ENCODE measurements around the gene PSD4. TPM values are rescaled to one million over a fixed set of nuclear protein-coding genes. Genes with fewer than 3 reads are reported as not detected.
A peak's percentile ranks its signal among the peaks of the same experiment; 100 is the strongest.

The PSD4 gene
- total RNA-seq, 4 donors from 2014 or later, result 48.2 to 193 (median 87.4) TPM

DNA sequence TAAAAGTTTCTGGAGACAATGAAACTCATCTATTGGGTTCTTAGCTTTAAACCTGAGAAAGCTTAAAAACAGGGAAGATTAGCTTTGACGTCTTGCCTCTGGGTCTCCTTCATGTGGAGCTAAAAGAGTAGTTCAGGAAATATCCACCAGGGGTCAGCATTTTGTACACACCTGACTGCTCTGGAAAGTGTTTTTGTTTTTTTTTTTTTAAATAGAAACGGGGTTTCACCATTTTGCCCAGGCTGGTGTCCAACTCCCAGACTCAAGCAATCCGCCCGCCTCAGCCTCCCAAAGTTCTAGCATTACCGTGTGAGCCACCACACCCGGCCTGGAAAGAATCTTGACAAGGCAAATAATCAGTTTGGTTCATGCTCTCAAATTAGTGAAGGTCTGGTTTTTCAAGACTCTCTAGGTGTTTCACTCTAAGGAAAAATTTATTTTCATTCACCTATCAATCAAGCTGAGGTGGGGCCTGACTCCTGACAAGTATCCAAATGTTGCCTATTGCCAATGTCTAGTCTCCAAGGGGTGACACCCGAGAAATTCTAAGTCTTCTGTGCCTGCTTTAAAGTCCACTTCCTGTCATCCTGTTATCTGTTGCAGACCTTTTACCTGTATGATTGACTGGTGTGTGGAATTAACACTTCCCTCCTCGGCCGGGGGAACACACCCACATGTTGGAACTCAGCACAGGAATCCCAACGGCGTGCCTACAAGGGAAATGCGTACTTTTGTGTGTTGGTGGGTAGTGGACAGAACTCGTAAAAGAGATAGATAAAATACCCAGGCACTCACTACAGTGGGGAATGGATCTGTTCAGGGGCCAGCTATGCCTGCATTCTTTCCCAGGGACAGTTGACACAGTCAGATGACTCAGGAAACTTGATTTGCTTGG is 35.1 kb upstream of the PSD4 start:
- H3K27ac ChIP-seq, result peak overlapping the region in 1 of 4 donors; percentile 31
- no peaks in the 10 kb centered on the region for H3K9me3 ChIP-seq
- in situ Hi-C loops (cut with MboI; ENCODE audit: low pct_ligation_motif_present in 1 of 4, low pct_unique_long_range_greater_than_20kb in 1 of 4, low sequenced_read_pairs in 3 of 4), result loop anchor here in 3 of 4 donors (10.0 to 25.0 kb wide), 2 partner anchors 56 to 224 kb away; no protein-coding TSS in a partner anchor
- H3K27me3 ChIP-seq, result no peaks in the 10 kb centered on the region
- TF ChIP-seq, protein P1, sequence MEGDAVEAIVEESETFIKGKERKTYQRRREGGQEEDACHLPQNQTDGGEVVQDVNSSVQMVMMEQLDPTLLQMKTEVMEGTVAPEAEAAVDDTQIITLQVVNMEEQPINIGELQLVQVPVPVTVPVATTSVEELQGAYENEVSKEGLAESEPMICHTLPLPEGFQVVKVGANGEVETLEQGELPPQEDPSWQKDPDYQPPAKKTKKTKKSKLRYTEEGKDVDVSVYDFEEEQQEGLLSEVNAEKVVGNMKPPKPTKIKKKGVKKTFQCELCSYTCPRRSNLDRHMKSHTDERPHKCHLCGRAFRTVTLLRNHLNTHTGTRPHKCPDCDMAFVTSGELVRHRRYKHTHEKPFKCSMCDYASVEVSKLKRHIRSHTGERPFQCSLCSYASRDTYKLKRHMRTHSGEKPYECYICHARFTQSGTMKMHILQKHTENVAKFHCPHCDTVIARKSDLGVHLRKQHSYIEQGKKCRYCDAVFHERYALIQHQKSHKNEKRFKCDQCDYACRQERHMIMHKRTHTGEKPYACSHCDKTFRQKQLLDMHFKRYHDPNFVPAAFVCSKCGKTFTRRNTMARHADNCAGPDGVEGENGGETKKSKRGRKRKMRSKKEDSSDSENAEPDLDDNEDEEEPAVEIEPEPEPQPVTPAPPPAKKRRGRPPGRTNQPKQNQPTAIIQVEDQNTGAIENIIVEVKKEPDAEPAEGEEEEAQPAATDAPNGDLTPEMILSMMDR (IDR thresholded peaks at IDR 0.05), result peak; percentile 76 to 86 (median 84)
- TF ChIP-seq EP300 (IDR thresholded peaks at IDR 0.05; ENCODE audit: low read depth), result no peak
- peak overlapping the region in 1 of 4 donors; percentile 26 for H3K4me3 ChIP-seq
- no peaks in the 10 kb centered on the region for H3K36me3 ChIP-seq
- no peak for DNase-seq
- intact Hi-C loops (cut with DNase I; ENCODE audit: low total_unique reads), result no loop called here
- H3K4me1 ChIP-seq, result peaks cover 0 to 7% (median 3%) of the 10 kb centered on the region in 4 donors
- 3 to 34% methylated on average over 5 to 13 of the region's 13 CpGs for whole genome bisulfite sequencing, 2 donors (ENCODE audit: low coverage in 1 of 2)

DNA sequence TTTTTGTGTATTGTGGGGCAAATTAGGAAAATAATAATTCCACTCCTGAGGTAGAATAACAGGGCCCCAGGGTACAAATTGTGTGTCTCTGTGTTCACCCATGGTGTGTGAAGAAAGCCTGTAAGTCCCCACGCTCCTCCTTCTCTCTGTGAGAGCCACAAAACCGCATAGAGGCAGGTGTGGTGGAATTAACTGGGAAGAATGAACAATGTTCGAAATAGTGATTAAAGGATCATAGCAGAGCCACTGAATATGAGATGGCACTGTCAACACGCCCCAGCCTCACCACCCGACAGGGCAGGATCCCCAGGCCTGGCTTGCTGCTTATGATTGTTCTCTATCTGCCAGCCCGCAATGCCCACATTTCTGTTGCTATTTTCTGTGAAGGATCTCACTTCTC is 32.3 kb upstream of the PSD4 start:
- no peak for TF ChIP-seq EP300 (IDR thresholded peaks at IDR 0.05; ENCODE audit: low read depth)
- WGBS, 2 donors (ENCODE audit: low coverage in 1 of 2), result 91 to 93% methylated on average over 4 to 6 of the region's 6 CpGs
- in situ Hi-C loops (cut with MboI; ENCODE audit: low pct_ligation_motif_present in 1 of 4, low pct_unique_long_range_greater_than_20kb in 1 of 4, low sequenced_read_pairs in 3 of 4) (loop anchor here in 2 of 4 donors (10.0 to 25.0 kb wide), 2 partner anchors 53 to 221 kb away; no protein-coding TSS in a partner anchor), intact Hi-C loops (cut with DNase I; ENCODE audit: low total_unique reads) (no loop called here)
- DNase-seq, result no peak
- H3K4me1 ChIP-seq, result peaks cover 0 to 7% (median 3%) of the 10 kb centered on the region in 4 donors
- H3K4me3 ChIP-seq, result no peak overlapping the region
- H3K36me3 ChIP-seq, result no peaks in the 10 kb centered on the region
- H3K27me3 ChIP-seq, result no peaks in the 10 kb centered on the region
- no peaks in the 10 kb centered on the region for H3K9me3 ChIP-seq
- H3K27ac ChIP-seq, result no peak overlapping the region

DNA sequence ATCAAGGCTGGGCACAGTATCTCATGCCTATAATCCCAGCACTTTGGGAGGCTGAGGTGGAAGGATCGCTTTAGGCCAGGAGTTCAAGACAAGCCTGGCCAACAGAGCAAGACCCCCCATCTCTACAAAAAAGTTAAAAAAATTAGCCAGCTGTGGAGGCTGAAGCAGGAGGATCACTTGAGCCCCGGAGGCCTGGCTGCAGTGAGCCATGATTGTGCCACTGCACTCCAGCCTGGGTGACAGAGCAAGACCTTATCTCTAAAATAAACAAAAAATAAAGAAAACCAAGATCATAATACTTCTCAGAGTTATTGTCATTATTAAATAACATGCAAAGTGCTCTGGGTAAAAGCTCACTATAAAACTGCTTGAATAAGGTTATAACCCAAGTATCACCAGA is 31.5 kb upstream of the PSD4 start:
- no peak overlapping the region for H3K4me3 ChIP-seq
- intact Hi-C loops (cut with DNase I; ENCODE audit: low total_unique reads), result no loop called here
- in situ Hi-C loops (cut with MboI; ENCODE audit: low pct_ligation_motif_present in 1 of 4, low pct_unique_long_range_greater_than_20kb in 1 of 4, low sequenced_read_pairs in 3 of 4), result loop anchor here in 2 of 4 donors (10.0 to 25.0 kb wide), 2 partner anchors 53 to 220 kb away; no protein-coding TSS in a partner anchor
- peaks cover 0 to 7% (median 3%) of the 10 kb centered on the region in 4 donors for H3K4me1 ChIP-seq
- H3K27me3 ChIP-seq, result no peaks in the 10 kb centered on the region
- no peak overlapping the region for H3K27ac ChIP-seq
- no peaks in the 10 kb centered on the region for H3K9me3 ChIP-seq
- 86% methylated on average over 2 of the region's 2 CpGs; no CpG with 5 or more reads in 1 of the 2 donors for WGBS, 2 donors (ENCODE audit: low coverage in 1 of 2)
- DNase-seq, result no peak
- no peaks in the 10 kb centered on the region for H3K36me3 ChIP-seq
- TF ChIP-seq POLR2A (IDR thresholded peaks at IDR 0.05) (no peak), POLR2AphosphoS5 (IDR thresholded peaks at IDR 0.05) (no peak), EP300 (IDR thresholded peaks at IDR 0.05; ENCODE audit: low read depth) (no peak)
- TF ChIP-seq, protein P1 (IDR thresholded peaks at IDR 0.05), result no peak

DNA sequence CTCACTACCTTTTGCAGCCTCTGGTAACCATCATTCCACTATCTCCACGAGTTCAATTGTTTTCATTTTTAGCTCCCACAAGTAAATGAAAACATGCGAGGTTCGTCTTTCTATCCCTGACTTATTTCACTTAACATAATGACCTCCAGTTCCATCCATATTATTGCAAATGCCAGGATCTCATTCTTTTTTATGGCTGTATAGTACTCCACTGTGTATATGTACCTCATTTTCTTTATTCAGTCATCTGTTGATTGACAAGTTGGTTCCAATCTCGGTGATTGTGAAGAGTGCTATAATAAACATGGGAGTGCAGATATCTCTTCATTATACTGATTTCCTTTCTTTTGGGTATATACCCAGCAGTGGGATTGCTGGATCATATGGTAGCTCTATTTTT is 29.5 kb upstream of the PSD4 start:
- no peaks in the 10 kb centered on the region for H3K36me3 ChIP-seq
- intact Hi-C loops (cut with DNase I; ENCODE audit: low total_unique reads) (no loop called here), in situ Hi-C loops (cut with MboI; ENCODE audit: low pct_ligation_motif_present in 1 of 4, low pct_unique_long_range_greater_than_20kb in 1 of 4, low sequenced_read_pairs in 3 of 4) (loop anchor here in 2 of 4 donors (10.0 to 25.0 kb wide), 2 partner anchors 51 to 218 kb away; no protein-coding TSS in a partner anchor)
- H3K27me3 ChIP-seq, result no peaks in the 10 kb centered on the region
- no peak overlapping the region for H3K27ac ChIP-seq
- no peaks in the 10 kb centered on the region for H3K9me3 ChIP-seq
- no peak overlapping the region for H3K4me3 ChIP-seq
- no peaks in the 10 kb centered on the region for H3K4me1 ChIP-seq
- DNase-seq, result no peak
- TF ChIP-seq EP300 (IDR thresholded peaks at IDR 0.05; ENCODE audit: low read depth) (no peak), POLR2AphosphoS5 (IDR thresholded peaks at IDR 0.05) (no peak), POLR2A (IDR thresholded peaks at IDR 0.05) (no peak)
- TF ChIP-seq, protein P1 (IDR thresholded peaks at IDR 0.05), result no peak
- 61 to 75% methylated on average over 3 to 4 of the region's 4 CpGs for WGBS, 2 donors (ENCODE audit: low coverage in 1 of 2)
